Naive thymus-derived CD8-positive, alpha-beta T cell (primary cell): Measurements from ENCODE around the gene AMDHD2. TPM values are rescaled to one million over a fixed set of nuclear protein-coding genes. Genes with fewer than 3 reads are reported as not detected.
A peak's percentile ranks its signal among the peaks of the same experiment; 100 is the strongest.
"Not testable (repeated sequence)": the region's sequence is repeated elsewhere in the genome, so short reads cannot be mapped to it uniquely, and the experiment has no call there.

Source experiments
- ATAC-seq, 2 donors: fragments of 150-1000 bp; cut with Tn5 transposase in 1 of 2; sonication (Bioruptor Pico), chemical (Tn5 transposase) in 1 of 2; 1 replicate in 1 of 2; 2 replicates in 1 of 2; pipeline ENCODE4 v1.10.0; 2021; ENCODE audit warnings: mild to moderate bottlenecking in 2 of 2, moderate library complexity in 2 of 2
- POLR2A ChIA-PET: fragments of 350-600 bp; sonication (Branson Sonifier 250); formaldehyde crosslinking; loops from one replicate; lab custom pipeline; 2021; ENCODE audit warnings: antibody characterized with exemption; lab: Charles Lee
- DNase-seq, 10 donors: peaks; one replicate each; pipeline versions ENCODE4 v3.0.0 to v3.0.0-alpha.2; 2020 to 2022
- H3K27ac Mint-ChIP-seq, 10 donors: one replicate each; pipeline ENCODE4 v1.8.0; 2020 to 2022; ENCODE audit warnings: mild to moderate bottlenecking in 10 of 10, mixed read lengths in 10 of 10, moderate library complexity in 4 of 10, inconsistent platforms in 1 of 10
- H3K27me3 Mint-ChIP-seq, 5 donors: one replicate each; pipeline ENCODE4 v1.8.0; 2021 to 2022; ENCODE audit warnings: mixed read lengths in 5 of 5
- H3K36me3 Mint-ChIP-seq, 3 donors: one replicate each; pipeline ENCODE4 v1.8.0; 2020 to 2022; ENCODE audit warnings: mixed read lengths in 3 of 3, mild to moderate bottlenecking in 2 of 3, inconsistent platforms in 1 of 3
- H3K4me1 Mint-ChIP-seq, 4 donors: one replicate each; pipeline ENCODE4 v1.8.0; 2021 to 2022; ENCODE audit warnings: mixed read lengths in 4 of 4
- H3K4me3 Mint-ChIP-seq, 10 donors: one replicate each; pipeline ENCODE4 v1.8.0; 2020 to 2022; ENCODE audit warnings: mild to moderate bottlenecking in 10 of 10, mixed read lengths in 10 of 10, moderate library complexity in 6 of 10, inconsistent platforms in 1 of 10
- H3K9me3 Mint-ChIP-seq, 9 donors: one replicate each; pipeline ENCODE4 v1.8.0; 2020 to 2022; ENCODE audit warnings: mixed read lengths in 9 of 9, mild to moderate bottlenecking in 3 of 9, inconsistent platforms in 1 of 9, moderate library complexity in 1 of 9
- polyA plus RNA-seq, 3 donors: library from polyadenylated mRNA; unstranded; fragments of 300-500 nt; fragmentation: Illumina TruSeq; gene quantifications; one replicate each; pipeline ENCODE4 v1.2.3, GENCODE V29; 2021
- total RNA-seq, 8 experiments: library from RNA in 2 of 8; stranded (reverse) in 2 of 8; gene quantifications; one replicate each; pipeline ENCODE4 v1.2.3 and lab custom pipeline; 2021 to 2026

The AMDHD2 gene
- total and polyA plus RNA-seq, 5 experiments from 2014 or later, result 15.2 to 107 (median 17.4) TPM

DNA sequence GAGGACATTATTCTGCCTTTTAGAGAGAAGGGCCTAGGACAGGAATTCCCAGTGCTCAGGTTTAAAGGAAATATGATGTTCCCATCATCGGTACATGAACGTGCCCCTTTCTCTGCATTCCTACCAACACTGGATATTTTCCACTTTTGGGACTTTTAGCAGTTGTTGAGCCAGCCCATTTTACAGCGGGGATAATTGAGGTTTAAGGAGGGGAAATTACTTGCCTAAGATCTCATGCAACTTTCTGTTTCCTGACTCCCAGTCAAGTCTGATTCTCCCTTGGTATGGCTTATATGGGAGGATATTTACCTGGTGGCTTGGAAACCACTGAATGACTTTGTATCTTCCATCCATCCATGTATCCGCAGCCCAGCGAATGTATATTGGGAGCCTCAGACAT is 14.2 kb downstream of the AMDHD2 start:
- peak overlapping the region in 6 of 10 donors; percentile 61 to 89 (median 81) for H3K27ac Mint-ChIP-seq
- POLR2A ChIA-PET, result interaction anchor here (0.7 to 10.6 kb wide), 3 partner anchors 10 to 21 kb away, joined by 3 to 146 read pairs (median 5); partner anchors contain the start of genes AMDHD2 and ATP6V0C
- ATAC-seq, DNase-seq, H3K36me3 Mint-ChIP-seq, H3K27me3 Mint-ChIP-seq, H3K9me3 Mint-ChIP-seq: not testable (repeated sequence)
- peaks cover 12 to 46% (median 33%) of the 10 kb centered on the region in 4 donors for H3K4me1 Mint-ChIP-seq
- peak overlapping the region in 8 of 10 donors; percentile 55 to 86 (median 64) for H3K4me3 Mint-ChIP-seq

DNA sequence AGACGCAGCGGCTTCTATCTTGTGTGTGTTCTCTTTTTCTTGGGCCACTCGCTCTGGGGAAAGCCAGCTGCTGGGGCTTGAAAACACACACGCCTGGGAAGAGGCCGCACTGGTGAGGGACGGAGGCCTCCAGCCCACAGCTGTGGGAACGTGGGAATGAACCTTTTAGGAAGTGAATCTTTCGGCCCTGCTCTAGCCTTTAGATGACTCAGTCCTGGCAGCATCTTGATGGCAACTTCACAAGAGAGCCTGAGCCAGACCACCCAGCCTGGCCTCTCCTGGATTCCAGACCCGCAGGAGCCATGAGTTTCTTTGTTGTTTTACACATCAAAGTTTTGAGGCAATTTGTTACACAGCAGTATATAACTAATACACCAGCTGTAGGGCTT is 15.4 kb downstream of the AMDHD2 start:
- peaks cover 14 to 57% (median 42%) of the 10 kb centered on the region in 4 donors for H3K4me1 Mint-ChIP-seq
- no peaks in the 10 kb centered on the region for H3K9me3 Mint-ChIP-seq
- POLR2A ChIA-PET, result interaction anchor here (0.6 to 10.6 kb wide), 2 partner anchors 22 to 514 kb away, joined by 3 to 146 read pairs; partner anchors contain the start of gene ATP6V0C
- H3K36me3 Mint-ChIP-seq, result peaks cover 0 to 2% (median 0%) of the 10 kb centered on the region in 3 donors
- peaks cover 0 to 3% (median 0%) of the 10 kb centered on the region in 5 donors for H3K27me3 Mint-ChIP-seq
- H3K4me3 Mint-ChIP-seq, result peak overlapping the region in 6 of 10 donors; percentile 45 to 68 (median 54)
- DNase-seq, result no peak
- ATAC-seq, result no peak
- peak overlapping the region in 7 of 10 donors; percentile 29 to 89 (median 32) for H3K27ac Mint-ChIP-seq

GRCh38 chr16:2537451-2538379 is 17.5 kb downstream of the AMDHD2 start, which contains the start of gene PDPK1:
TSS of gene PDPK1 (plus strand) at chr16:2538021. CDS start at chr16:2538113, 92 bp downstream.
- POLR2A ChIA-PET, result interaction anchor here (1.0 to 10.6 kb wide), 6 partner anchors 9 to 573 kb away, joined by 3 to 146 read pairs (median 3); partner anchors contain the start of genes AMDHD2, ATP6V0C and RPS2
- Mint-ChIP-seq H3K9me3 (no peaks in the 10 kb centered on the region), H3K27me3 (peaks cover 0 to 3% (median 0%) of the 10 kb centered on the region in 5 donors), H3K36me3 (peaks cover 0 to 10% (median 0%) of the 10 kb centered on the region in 3 donors), H3K27ac (peak within 1 kb of the TSS; percentile 70 to 96 (median 91)), H3K4me1 (peaks cover 20 to 68% (median 44%) of the 10 kb centered on the region in 4 donors), H3K4me3 (peak within 1 kb of the TSS; percentile 79 to 92 (median 87))
- peak; percentile 87 to 96 (median 94) for DNase-seq
- ATAC-seq, result peak; percentile 85 to 86

GRCh38 chr16:2539192-2539844 is 19.1 kb downstream of the AMDHD2 start:
- Mint-ChIP-seq H3K27ac (peak overlapping the region in 5 of 10 donors; percentile 29 to 71 (median 52)), H3K36me3 (peaks cover 0 to 15% (median 0%) of the 10 kb centered on the region in 3 donors), H3K4me3 (peak overlapping the region; percentile 76 to 88 (median 82)), H3K4me1 (peaks cover 18 to 60% (median 46%) of the 10 kb centered on the region in 4 donors)
- POLR2A ChIA-PET, result interaction anchor here (0.7 to 10.6 kb wide), 2 partner anchors 26 to 531 kb away, joined by 3 to 146 read pairs; partner anchors contain the start of gene ATP6V0C
- ATAC-seq, H3K9me3 Mint-ChIP-seq, DNase-seq, H3K27me3 Mint-ChIP-seq: not testable (repeated sequence)

DNA sequence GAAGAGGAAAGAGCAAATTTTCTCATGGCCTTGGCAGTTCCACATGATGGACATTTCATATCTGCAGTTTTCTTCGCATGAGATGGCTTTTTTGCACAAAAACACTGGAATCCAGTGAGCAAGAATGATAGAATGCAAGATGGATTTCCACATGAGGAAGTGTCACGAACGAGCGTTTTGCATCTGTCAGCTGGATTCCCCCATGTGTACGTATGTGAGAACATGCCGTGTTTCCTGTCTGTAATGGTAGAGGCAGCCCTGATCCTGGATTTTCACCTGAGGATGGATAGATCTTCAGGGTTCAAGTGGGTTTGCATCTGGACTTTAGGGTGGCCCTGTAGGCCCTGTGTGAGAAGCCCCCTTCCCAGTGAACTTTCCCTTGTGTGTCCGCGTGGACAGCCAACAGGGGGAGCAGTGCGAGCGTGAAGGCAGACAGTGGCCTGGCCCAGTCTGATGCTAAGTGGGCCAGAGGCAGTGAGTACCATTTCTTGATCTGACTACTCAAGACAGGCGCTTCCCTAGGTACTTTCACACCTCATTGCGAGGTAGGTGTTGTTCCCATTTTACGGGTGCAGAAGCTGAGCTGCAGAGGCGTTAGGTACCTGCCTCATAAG is 19.8 kb downstream of the AMDHD2 start:
- peak in 1 of 10 donors; percentile 13 for DNase-seq
- POLR2A ChIA-PET, result interaction anchor here (0.7 kb wide), 1 partner anchor 196 kb away, joined by 3 read pairs; no protein-coding TSS in a partner anchor
- H3K9me3 Mint-ChIP-seq, H3K27me3 Mint-ChIP-seq, ATAC-seq: not testable (repeated sequence)
- Mint-ChIP-seq H3K4me1 (peaks cover 18 to 58% (median 48%) of the 10 kb centered on the region in 4 donors), H3K36me3 (peaks cover 0 to 17% (median 0%) of the 10 kb centered on the region in 3 donors), H3K4me3 (peak overlapping the region in 9 of 10 donors; percentile 65 to 88 (median 82)), H3K27ac (peak overlapping the region in 4 of 10 donors; percentile 43 to 71 (median 55))

DNA sequence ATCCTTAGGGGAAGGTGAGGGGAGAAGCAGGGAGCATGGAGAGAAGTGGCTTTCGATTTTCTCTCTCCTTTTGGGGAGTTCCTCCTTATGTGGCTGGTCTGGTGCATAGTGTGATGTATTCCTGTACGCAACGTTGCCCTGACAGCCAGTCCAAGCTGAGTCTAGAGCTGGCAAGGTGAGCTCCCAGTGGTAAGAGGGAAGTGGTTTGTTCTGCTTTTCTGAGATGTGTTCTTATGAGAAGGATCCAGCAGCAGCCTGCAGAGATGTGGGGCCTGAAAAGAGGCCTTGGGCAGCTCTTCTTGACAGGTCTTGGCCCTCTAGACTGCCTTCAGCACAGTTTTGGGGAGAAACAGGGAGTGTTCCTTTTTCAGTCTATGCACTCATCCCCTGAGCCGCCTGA is 20.7 kb downstream of the AMDHD2 start:
- peak overlapping the region in 8 of 10 donors; percentile 11 to 84 (median 71) for H3K27ac Mint-ChIP-seq
- H3K27me3 Mint-ChIP-seq, DNase-seq, ATAC-seq, H3K9me3 Mint-ChIP-seq, POLR2A ChIA-PET: not testable (repeated sequence)
- peaks cover 21 to 62% (median 51%) of the 10 kb centered on the region in 4 donors for H3K4me1 Mint-ChIP-seq
- peak overlapping the region; percentile 2 to 64 (median 55) for H3K4me3 Mint-ChIP-seq
- peaks cover 0 to 21% (median 0%) of the 10 kb centered on the region in 3 donors for H3K36me3 Mint-ChIP-seq

DNA sequence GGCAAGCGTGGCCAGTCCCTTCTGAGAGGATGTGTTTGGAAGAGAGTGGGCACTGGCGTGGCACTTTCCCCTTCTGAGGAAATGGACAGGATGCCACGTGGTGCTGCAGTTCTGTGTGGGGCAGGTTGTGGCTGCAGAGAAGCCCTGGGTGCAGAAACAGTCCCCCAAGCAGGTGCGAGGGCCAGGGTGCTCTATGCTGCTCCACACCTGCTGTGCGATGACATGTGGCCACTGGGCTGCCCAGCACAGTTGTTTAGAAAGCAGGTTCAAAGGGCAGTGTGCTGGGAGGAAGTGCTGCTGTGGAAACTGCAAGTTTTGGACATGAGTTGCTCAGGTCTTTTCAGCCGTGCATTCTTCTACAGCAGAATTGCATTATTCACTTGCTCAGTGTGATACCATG is 21.2 kb downstream of the AMDHD2 start:
- peak overlapping the region in 9 of 10 donors; percentile 25 to 64 (median 56) for H3K4me3 Mint-ChIP-seq
- ATAC-seq, H3K27me3 Mint-ChIP-seq, H3K9me3 Mint-ChIP-seq, POLR2A ChIA-PET, DNase-seq: not testable (repeated sequence)
- H3K4me1 Mint-ChIP-seq, result peaks cover 21 to 66% (median 48%) of the 10 kb centered on the region in 4 donors
- H3K36me3 Mint-ChIP-seq, result peaks cover 0 to 21% (median 0%) of the 10 kb centered on the region in 3 donors
- H3K27ac Mint-ChIP-seq, result peak overlapping the region in 6 of 10 donors; percentile 22 to 81 (median 68)

DNA sequence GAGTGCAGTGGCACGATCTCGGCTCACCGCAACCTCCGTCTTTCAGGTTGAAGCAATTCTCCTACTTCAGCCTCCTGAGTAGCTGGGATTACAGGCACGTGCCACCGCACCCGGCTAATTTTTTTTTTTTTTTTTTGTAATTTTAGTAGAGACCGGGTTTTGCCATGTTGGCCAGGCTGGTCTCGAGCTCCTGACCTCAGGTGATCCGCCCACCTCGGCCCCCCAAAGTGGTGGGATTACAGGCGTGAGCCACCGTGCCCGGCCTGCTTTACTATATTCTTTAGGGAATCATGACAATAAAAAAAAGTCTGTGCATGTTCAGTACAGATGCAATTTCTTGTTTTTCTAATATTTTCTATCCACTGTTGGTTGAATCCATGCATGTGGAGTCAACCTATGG is 23.6 kb downstream of the AMDHD2 start:
- DNase-seq, H3K9me3 Mint-ChIP-seq, H3K27ac Mint-ChIP-seq, ATAC-seq, POLR2A ChIA-PET, H3K27me3 Mint-ChIP-seq: not testable (repeated sequence)
- Mint-ChIP-seq H3K36me3 (peaks cover 0 to 21% (median 0%) of the 10 kb centered on the region in 3 donors), H3K4me1 (peaks cover 19 to 58% (median 41%) of the 10 kb centered on the region in 4 donors), H3K4me3 (peak overlapping the region in 2 of 10 donors; percentile 10 to 11)

- POLR2A ChIA-PET, H3K4me3 Mint-ChIP-seq, H3K27ac Mint-ChIP-seq, ATAC-seq, H3K36me3 Mint-ChIP-seq, H3K9me3 Mint-ChIP-seq, DNase-seq, H3K27me3 Mint-ChIP-seq: not testable (repeated sequence)
- H3K4me1 Mint-ChIP-seq, result peaks cover 0 to 11% (median 4%) of the 10 kb centered on the region in 4 donors
Measured at GRCh38 chr16:2550283-2550878, 30.2 kb downstream of the AMDHD2 start.

DNA sequence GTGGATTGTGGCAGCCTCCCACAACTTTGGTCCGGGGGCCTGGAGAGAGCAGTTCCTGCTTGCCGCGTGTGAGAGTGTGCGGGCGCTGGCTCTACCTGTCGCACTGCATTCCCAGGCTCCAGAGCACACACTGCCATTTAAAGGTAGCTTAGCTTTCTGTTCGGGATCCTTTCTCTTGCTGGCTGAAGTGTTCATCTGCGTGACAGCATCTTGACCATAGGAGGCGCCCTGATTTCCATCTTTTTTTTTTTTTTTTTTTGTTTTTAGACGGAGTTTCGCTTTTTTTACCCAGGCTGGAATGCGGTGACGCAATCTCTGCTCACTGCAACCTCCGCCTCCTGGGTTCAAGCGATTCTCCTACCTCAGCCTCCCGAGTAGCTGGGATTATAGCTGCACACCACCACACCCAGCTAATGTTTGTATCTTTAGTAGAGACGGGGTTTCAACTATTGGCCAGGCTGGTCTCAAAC is 31.3 kb downstream of the AMDHD2 start:
- not testable (repeated sequence) for H3K27me3 Mint-ChIP-seq, H3K4me1 Mint-ChIP-seq, DNase-seq, H3K36me3 Mint-ChIP-seq, ATAC-seq, H3K9me3 Mint-ChIP-seq
- POLR2A ChIA-PET, result interaction anchor here (0.6 kb wide), 1 partner anchor 351 kb away, joined by 4 read pairs; no protein-coding TSS in a partner anchor
- peak overlapping the region in 1 of 10 donors; percentile 6 for H3K4me3 Mint-ChIP-seq
- H3K27ac Mint-ChIP-seq, result peak overlapping the region in 1 of 10 donors; percentile 27
